Right atrium auricular region (tissue), 2 donors: ENCODE data around the gene REL. TPM values are rescaled to one million over a fixed set of nuclear protein-coding genes. Genes with fewer than 3 reads are reported as not detected.
"Not testable (repeated sequence)": the region's sequence is repeated elsewhere in the genome, so short reads cannot be mapped to it uniquely, and the experiment has no call there.

Experiments
- DNase-seq: peaks from one replicate; pipeline ENCODE4 v3.0.0-alpha.2; 2019; ENCODE audit warnings: low spot score
- H3K27ac ChIP-seq, 2 donors: fragments of 200-600 bp; sonication (generic); 1 replicate in 1 of 2; 2 replicates in 1 of 2; pipeline ENCODE4 v1.5.1; 2016 to 2019
- H3K27me3 ChIP-seq, 2 donors: fragments of 200-600 bp; sonication (generic); one replicate each; pipeline versions ENCODE4 v1.5.1 to v1.6.0; 2017 to 2019
- H3K36me3 ChIP-seq: fragments of 200-600 bp; sonication (generic); one replicate; pipeline ENCODE4 v1.5.1; 2016
- H3K4me1 ChIP-seq, 2 donors: fragments of 200-600 bp; sonication (generic); one replicate each; pipeline versions ENCODE4 v1.5.1 to v1.6.0; 2017 to 2019
- H3K4me3 ChIP-seq, 2 donors: fragments of 200-600 bp; sonication (generic); 1 replicate in 1 of 2; 2 replicates in 1 of 2; pipeline ENCODE4 v1.5.1; 2017 to 2019; ENCODE audit warnings: mild to moderate bottlenecking in 1 of 2, moderate library complexity in 1 of 2
- H3K9me3 ChIP-seq, 2 donors: fragments of 200-600 bp; sonication (generic); one replicate each; pipeline ENCODE4 v1.5.1; 2019
- total RNA-seq, 2 donors: library from RNA; depleted of rRNA; stranded (reverse); fragments of >200 nt; gene quantifications; one replicate each; pipeline ENCODE4 v1.1.0, GENCODE V29; 2016
- TF ChIP-seq, protein P1 (sequence below), 2 donors: fragments of 200-600 bp; sonication (generic); IDR thresholded peaks; one replicate each; pipeline ENCODE4 v1.5.1; 2019; ENCODE audit warnings: antibody characterized with exemption in 2 of 2

REL gene
- total RNA-seq, 2 donors from 2014 or later: 6.0 to 7.3 TPM

GRCh38 chr2:60858897-60859311, 22.5 kb upstream of the REL start:
- H3K27me3 ChIP-seq: no peaks in the 10 kb centered on the region
- H3K4me3 ChIP-seq: no peak overlapping the region
- H3K9me3 ChIP-seq: peaks cover 0 to 7% of the 10 kb centered on the region in 2 donors
- H3K27ac ChIP-seq: no peak overlapping the region
- TF ChIP-seq, protein P1, sequence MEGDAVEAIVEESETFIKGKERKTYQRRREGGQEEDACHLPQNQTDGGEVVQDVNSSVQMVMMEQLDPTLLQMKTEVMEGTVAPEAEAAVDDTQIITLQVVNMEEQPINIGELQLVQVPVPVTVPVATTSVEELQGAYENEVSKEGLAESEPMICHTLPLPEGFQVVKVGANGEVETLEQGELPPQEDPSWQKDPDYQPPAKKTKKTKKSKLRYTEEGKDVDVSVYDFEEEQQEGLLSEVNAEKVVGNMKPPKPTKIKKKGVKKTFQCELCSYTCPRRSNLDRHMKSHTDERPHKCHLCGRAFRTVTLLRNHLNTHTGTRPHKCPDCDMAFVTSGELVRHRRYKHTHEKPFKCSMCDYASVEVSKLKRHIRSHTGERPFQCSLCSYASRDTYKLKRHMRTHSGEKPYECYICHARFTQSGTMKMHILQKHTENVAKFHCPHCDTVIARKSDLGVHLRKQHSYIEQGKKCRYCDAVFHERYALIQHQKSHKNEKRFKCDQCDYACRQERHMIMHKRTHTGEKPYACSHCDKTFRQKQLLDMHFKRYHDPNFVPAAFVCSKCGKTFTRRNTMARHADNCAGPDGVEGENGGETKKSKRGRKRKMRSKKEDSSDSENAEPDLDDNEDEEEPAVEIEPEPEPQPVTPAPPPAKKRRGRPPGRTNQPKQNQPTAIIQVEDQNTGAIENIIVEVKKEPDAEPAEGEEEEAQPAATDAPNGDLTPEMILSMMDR (IDR thresholded peaks at IDR 0.05): no peak
- H3K36me3 ChIP-seq: no peaks in the 10 kb centered on the region
- DNase-seq: no peak
- no peaks in the 10 kb centered on the region for H3K4me1 ChIP-seq

DNA sequence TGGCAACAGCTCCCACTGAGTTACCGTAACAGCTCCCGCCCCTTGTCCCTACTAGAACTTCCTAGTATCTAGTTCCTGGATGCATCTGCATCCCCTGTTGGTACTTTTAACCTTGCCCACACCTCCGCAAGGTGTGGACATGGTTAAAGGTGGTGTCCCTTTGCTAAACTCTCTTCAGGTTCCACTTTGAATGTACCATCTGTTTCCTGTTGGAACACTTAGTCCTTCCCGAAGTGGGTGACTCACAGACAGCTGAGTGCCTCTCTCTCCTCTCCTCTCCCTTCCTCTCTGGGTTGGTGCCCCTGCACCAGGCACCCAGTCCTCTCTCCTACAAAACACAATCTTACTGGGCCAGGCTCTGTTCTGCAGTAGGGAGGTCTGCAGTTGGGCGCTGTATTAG, 19.6 kb upstream of the REL start:
- H3K27me3 ChIP-seq: no peaks in the 10 kb centered on the region
- H3K4me1 ChIP-seq: no peaks in the 10 kb centered on the region
- TF ChIP-seq, protein P1 (IDR thresholded peaks at IDR 0.05): no peak
- DNase-seq: peak; percentile 30
- no peak overlapping the region for H3K27ac ChIP-seq
- H3K4me3 ChIP-seq: no peak overlapping the region
- no peaks in the 10 kb centered on the region for H3K36me3 ChIP-seq
- H3K9me3 ChIP-seq: peaks cover 0 to 7% of the 10 kb centered on the region in 2 donors

DNA sequence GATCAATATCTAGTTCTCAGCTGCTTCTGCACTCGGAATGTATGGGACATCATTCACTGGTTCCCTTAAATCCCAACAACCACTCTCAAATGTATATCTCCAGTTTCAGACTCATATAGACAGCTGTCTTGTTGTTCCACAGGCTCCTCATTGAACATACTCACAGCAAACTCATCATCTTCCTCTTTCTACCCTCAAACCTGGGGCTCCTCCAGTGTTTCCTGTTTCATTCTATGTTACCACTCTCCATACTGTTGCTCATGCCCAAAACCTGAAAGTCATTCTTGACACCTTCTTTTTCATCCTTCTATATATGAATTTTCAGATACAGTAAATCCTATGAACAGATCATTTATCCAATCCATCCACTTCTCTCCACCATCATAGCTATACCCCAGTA, 18.7 kb upstream of the REL start:
- DNase-seq: no peak
- H3K4me3 ChIP-seq: no peak overlapping the region
- H3K36me3 ChIP-seq: no peaks in the 10 kb centered on the region
- H3K4me1 ChIP-seq: no peaks in the 10 kb centered on the region
- no peak overlapping the region for H3K27ac ChIP-seq
- H3K27me3 ChIP-seq: no peaks in the 10 kb centered on the region
- peaks cover 0 to 7% of the 10 kb centered on the region in 2 donors for H3K9me3 ChIP-seq
- TF ChIP-seq, protein P1 (IDR thresholded peaks at IDR 0.05): no peak

DNA sequence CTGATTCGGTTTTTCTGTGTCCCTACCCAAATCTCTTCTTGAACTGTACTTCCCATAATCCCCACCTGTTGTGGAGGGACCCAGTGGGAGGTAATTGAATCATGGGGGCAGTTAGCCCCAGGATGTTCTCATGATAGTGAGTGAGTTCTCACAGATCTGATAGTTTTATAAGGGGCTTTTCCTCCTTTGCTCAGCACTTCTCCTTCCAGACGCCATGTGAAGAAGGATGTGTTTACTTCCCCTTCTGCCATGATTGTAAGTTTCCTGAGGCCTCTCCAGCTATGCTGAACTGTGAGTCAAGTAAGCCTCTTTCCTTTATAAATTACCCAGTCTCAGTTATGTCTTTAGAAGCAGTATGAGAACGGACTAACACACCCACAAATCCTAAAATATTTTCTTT, 16.0 kb upstream of the REL start:
- H3K27me3 ChIP-seq, H3K4me1 ChIP-seq, DNase-seq, H3K9me3 ChIP-seq, H3K4me3 ChIP-seq, H3K36me3 ChIP-seq, H3K27ac ChIP-seq: not testable (repeated sequence)

DNA sequence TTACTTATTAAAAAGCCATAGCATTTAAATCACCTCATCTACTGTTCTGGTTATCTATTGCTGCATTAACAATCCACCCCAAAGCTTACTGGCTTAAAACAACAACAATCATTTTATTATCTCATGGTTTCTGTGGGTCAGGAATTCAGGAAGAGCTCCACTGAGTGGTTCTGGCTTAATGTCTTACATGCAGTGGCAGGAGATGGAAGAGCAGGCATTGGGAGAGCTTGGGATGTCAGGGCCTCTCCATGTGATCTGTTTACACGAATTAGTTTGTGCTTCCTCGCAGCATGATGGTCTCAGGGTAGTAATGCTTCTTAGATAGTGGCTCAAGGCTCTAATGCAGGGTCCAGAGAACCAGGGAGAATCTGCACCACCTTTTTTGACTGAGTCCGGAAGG, 14.4 kb upstream of the REL start:
- Histone ChIP-seq H3K4me1 (no peaks in the 10 kb centered on the region), H3K27me3 (no peaks in the 10 kb centered on the region), H3K27ac (peak overlapping the region in 1 of 2 donors; percentile 6), H3K9me3 (peaks cover 0 to under 1% of the 10 kb centered on the region in 2 donors), H3K4me3 (no peak overlapping the region), H3K36me3 (no peaks in the 10 kb centered on the region)
- DNase-seq: no peak
- TF ChIP-seq, protein P1 (IDR thresholded peaks at IDR 0.05): no peak

GRCh38 chr2:60867848-60868247, 13.5 kb upstream of the REL start:
- no peak for DNase-seq
- H3K27ac ChIP-seq: no peak overlapping the region

More at GRCh38 chr2:60867848-60868247, 13.5 kb upstream of the REL start:
- Histone ChIP-seq H3K27me3 (no peaks in the 10 kb centered on the region), H3K4me3 (no peak overlapping the region), H3K4me1 (no peaks in the 10 kb centered on the region), H3K9me3 (no peaks in the 10 kb centered on the region), H3K36me3 (no peaks in the 10 kb centered on the region)
- TF ChIP-seq, protein P1 (IDR thresholded peaks at IDR 0.05): no peak
